HepG2 (cell line): Measurements from ENCODE around the gene DBNDD1.

Experiments used
- NFIC ChIP-seq: IDR thresholded peaks from 2 replicates; pipeline ENCODE4 v1.6.1; 2012; ENCODE audit warnings: mild to moderate bottlenecking, low read length, inconsistent platforms
- ZBTB21 ChIP-seq: sonication (generic); formaldehyde crosslinking; IDR thresholded peaks from 2 replicates; pipeline ENCODE4 v1.4.0; 2020; ENCODE audit warnings: missing genetic modification reagents
- TF ChIP-seq, protein P1 (sequence below): sonication (generic); formaldehyde crosslinking; IDR thresholded peaks from 2 replicates; pipeline ENCODE4 v1.4.0; 2020; ENCODE audit warnings: low read depth, missing genetic modification reagents
- TF ChIP-seq, protein P2 (sequence below): sonication (generic); formaldehyde crosslinking; IDR thresholded peaks from 2 replicates; pipeline ENCODE4 v1.5.0; 2020; ENCODE audit warnings: mild to moderate bottlenecking, missing genetic modification reagents, moderate library complexity

DNA sequence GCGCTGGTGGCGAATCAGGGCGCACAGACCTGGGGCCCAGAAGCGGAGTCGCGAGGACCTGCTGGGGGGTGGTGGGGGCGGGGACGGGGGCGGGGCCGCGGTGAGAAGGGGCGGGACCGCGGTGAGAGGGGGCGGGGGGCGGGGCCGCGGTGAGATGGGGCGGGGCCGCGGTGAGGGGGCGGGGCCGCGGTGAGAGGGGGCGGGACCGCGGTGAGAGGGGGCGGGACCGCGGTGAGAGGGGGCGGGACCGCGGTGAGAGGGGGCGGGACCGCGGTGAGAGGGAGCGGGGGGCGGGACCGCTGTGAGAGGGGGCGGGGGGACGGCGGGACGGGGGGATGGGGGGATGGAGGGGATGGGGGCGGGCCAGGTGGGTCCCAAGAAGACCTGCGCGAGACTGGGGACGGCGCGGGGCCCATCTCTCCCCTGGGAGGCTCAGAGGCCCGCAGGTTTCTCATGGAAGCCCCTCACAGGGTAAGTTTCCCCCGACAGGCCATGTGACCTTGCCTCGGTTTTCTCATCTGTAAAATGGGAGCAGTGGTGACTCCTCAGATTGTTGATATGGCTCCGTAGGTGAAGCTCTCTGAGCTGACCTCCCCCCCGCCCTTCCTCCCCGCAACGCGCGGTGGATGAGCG is 28.6 kb upstream of the DBNDD1 start:
- TF ChIP-seq ZBTB21 (CRISPR knock-in tag) (no peak), NFIC (no peak)
- TF ChIP-seq, protein P1, sequence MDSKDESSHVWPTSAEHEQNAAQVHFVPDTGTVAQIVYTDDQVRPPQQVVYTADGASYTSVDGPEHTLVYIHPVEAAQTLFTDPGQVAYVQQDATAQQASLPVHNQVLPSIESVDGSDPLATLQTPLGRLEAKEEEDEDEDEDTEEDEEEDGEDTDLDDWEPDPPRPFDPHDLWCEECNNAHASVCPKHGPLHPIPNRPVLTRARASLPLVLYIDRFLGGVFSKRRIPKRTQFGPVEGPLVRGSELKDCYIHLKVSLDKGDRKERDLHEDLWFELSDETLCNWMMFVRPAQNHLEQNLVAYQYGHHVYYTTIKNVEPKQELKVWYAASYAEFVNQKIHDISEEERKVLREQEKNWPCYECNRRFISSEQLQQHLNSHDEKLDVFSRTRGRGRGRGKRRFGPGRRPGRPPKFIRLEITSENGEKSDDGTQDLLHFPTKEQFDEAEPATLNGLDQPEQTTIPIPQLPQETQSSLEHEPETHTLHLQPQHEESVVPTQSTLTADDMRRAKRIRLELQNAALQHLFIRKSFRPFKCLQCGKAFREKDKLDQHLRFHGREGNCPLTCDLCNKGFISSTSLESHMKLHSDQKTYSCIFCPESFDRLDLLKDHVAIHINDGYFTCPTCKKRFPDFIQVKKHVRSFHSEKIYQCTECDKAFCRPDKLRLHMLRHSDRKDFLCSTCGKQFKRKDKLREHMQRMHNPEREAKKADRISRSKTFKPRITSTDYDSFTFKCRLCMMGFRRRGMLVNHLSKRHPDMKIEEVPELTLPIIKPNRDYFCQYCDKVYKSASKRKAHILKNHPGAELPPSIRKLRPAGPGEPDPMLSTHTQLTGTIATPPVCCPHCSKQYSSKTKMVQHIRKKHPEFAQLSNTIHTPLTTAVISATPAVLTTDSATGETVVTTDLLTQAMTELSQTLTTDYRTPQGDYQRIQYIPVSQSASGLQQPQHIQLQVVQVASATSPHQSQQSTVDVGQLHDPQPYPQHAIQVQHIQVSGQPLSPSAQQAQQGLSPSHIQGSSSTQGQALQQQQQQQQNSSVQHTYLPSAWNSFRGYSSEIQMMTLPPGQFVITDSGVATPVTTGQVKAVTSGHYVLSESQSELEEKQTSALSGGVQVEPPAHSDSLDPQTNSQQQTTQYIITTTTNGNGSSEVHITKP (CRISPR knock-in tag) = no peak
- TF ChIP-seq, protein P2, sequence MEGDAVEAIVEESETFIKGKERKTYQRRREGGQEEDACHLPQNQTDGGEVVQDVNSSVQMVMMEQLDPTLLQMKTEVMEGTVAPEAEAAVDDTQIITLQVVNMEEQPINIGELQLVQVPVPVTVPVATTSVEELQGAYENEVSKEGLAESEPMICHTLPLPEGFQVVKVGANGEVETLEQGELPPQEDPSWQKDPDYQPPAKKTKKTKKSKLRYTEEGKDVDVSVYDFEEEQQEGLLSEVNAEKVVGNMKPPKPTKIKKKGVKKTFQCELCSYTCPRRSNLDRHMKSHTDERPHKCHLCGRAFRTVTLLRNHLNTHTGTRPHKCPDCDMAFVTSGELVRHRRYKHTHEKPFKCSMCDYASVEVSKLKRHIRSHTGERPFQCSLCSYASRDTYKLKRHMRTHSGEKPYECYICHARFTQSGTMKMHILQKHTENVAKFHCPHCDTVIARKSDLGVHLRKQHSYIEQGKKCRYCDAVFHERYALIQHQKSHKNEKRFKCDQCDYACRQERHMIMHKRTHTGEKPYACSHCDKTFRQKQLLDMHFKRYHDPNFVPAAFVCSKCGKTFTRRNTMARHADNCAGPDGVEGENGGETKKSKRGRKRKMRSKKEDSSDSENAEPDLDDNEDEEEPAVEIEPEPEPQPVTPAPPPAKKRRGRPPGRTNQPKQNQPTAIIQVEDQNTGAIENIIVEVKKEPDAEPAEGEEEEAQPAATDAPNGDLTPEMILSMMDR (CRISPR knock-in tag) = no peak
